Measurements from ENCODE around the gene KLF4.

Gene KLF4

DNA sequence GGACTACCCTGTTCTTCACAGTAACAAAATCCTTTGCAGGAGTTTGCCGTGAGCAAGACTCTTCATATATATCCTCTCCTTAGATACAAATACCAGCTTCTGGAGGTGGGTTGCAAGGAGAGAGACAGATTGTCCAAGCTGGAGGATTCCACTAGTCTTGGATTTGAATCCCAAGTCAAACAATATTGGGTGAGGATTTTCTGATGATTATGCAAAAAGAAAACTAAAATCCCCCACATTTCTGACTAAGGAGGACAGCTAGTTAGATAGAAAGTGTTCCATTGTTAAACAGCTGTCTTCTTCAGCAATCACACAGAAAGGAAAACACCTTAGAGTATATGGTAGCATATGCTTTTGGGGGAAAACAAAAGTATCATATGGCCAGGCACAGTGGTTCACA lies 54.2 kb downstream of the KLF4 start:
- no peak for ATAC-seq
- TF ChIP-seq SNAI2 (CRISPR knock-in tag; IDR thresholded peaks at IDR 0.05): no peak

Measured in SK-N-SH treated with all-trans-retinoic acid at 6 μM for 48 hours (cell line).